B cell (primary cell): Measurements from ENCODE around the gene RALGAPA2. TPM values are rescaled to one million over a fixed set of nuclear protein-coding genes. Genes with fewer than 3 reads are reported as not detected.

Source experiments
- ATAC-seq: fragments of 200-7000 bp; cut with Tn5 transposase; one replicate; pipeline ENCODE4 v1.10.0; 2021; ENCODE audit warnings: low read depth, mild to moderate bottlenecking, moderate number of reproducible peaks, moderate library complexity
- CTCF ChIA-PET: fragments of 350-600 bp; sonication (Branson Sonifier 250); formaldehyde crosslinking; loops from one replicate; lab custom pipeline; 2021; ENCODE audit warnings: antibody characterized with exemption, inconsistent platforms; lab: Charles Lee
- POLR2A ChIA-PET: fragments of 350-600 bp; sonication (Branson Sonifier 250); formaldehyde crosslinking; loops from one replicate; lab custom pipeline; 2021; ENCODE audit warnings: antibody characterized with exemption; lab: Charles Lee
- DNase-seq: peaks from one replicate; pipeline ENCODE4 v3.0.0; 2013
- H2AFZ ChIP-seq: 2 replicates; pipeline ENCODE4 v1.6.1; 2012; ENCODE audit warnings: mild to moderate bottlenecking, low read depth, low read length; ENCODE audit not compliant: insufficient read depth, poor library complexity, severe bottlenecking
- H3K27ac ChIP-seq, 2 donors: 1 replicate in 1 of 2; 2 replicates in 1 of 2; pipeline ENCODE4 v1.5.1; 2012 to 2013; ENCODE audit warnings: low read length in 2 of 2, mild to moderate bottlenecking in 2 of 2, moderate library complexity in 1 of 2
- H3K27me3 ChIP-seq, 4 experiments: fragments of 200-600 bp in 1 of 4; sonication (generic) in 1 of 4; replicated peaks in 1 of 4; 1 replicate in 2 of 4; 2 replicates in 2 of 4; pipeline versions ENCODE4 v1.6.1 to v1.7.0; 2013 to 2016; ENCODE audit warnings: low read length in 3 of 4, mild to moderate bottlenecking in 2 of 4, mixed read lengths in 1 of 4, moderate library complexity in 1 of 4; ENCODE audit not compliant: insufficient read depth in 4 of 4, control insufficient read depth in 3 of 4; ENCODE audit errors: control extremely low read depth in 1 of 4
- H3K36me3 ChIP-seq, 2 experiments: replicated peaks in 1 of 2; 1 replicate in 1 of 2; 2 replicates in 1 of 2; pipeline versions ENCODE4 v1.6.1 to v1.7.1; 2013; ENCODE audit warnings: low read length in 1 of 2; ENCODE audit not compliant: insufficient read depth in 2 of 2, control insufficient read depth in 1 of 2; ENCODE audit errors: control extremely low read depth in 1 of 2, extremely low read depth in 1 of 2
- H3K4me1 ChIP-seq, 2 donors: fragments of 200-600 bp in 1 of 2; sonication (generic) in 1 of 2; 1 replicate in 1 of 2; 2 replicates in 1 of 2; pipeline versions ENCODE4 v1.5.1 to v1.6.1; 2013 to 2017; ENCODE audit warnings: low read length in 2 of 2; ENCODE audit not compliant: control insufficient read depth in 2 of 2, insufficient read depth in 2 of 2
- H3K4me2 ChIP-seq: replicated peaks from 2 replicates; pipeline ENCODE3; 2012; ENCODE audit warnings: mild to moderate bottlenecking, low read depth, low read length; ENCODE audit not compliant: poor library complexity, severe bottlenecking
- H3K4me3 ChIP-seq, 5 experiments: fragments of 200-600 bp in 1 of 5; sonication (generic) in 1 of 5; 1 replicate in 3 of 5; 2 replicates in 2 of 5; pipeline versions ENCODE4 v1.5.1 to v1.7.0; 2011 to 2016; ENCODE audit warnings: low read length in 4 of 5, mild to moderate bottlenecking in 4 of 5, low read depth in 2 of 5, control low read depth in 1 of 5, moderate library complexity in 1 of 5; ENCODE audit not compliant: insufficient read depth in 1 of 5; ENCODE audit errors: control extremely low read depth in 1 of 5, extremely low read depth in 1 of 5
- H3K79me2 ChIP-seq: fragments of 200-600 bp; sonication (generic); one replicate; pipeline ENCODE4 v1.6.0; 2016; ENCODE audit warnings: low read length; ENCODE audit not compliant: control insufficient read depth, insufficient read depth
- H3K9ac ChIP-seq: fragments of 200-600 bp; sonication (generic); 2 replicates; pipeline ENCODE4 v1.6.1; 2017; ENCODE audit warnings: mild to moderate bottlenecking, low read length, moderate library complexity
- H3K9me3 ChIP-seq, 3 donors: one replicate each; pipeline versions ENCODE4 v1.6.1 to v1.7.1; 2013; ENCODE audit warnings: low read length in 2 of 3; ENCODE audit not compliant: control insufficient read depth in 2 of 3, insufficient read depth in 1 of 3; ENCODE audit errors: control extremely low read depth in 1 of 3
- H4K20me1 ChIP-seq: 2 replicates; pipeline ENCODE4 v1.6.0; 2012; ENCODE audit warnings: mild to moderate bottlenecking, low read length; ENCODE audit not compliant: insufficient read depth, control insufficient read depth, poor library complexity, severe bottlenecking
- H3K27ac Mint-ChIP-seq: one replicate; pipeline ENCODE4 v1.8.0; 2021; ENCODE audit warnings: mixed read lengths
- H3K27me3 Mint-ChIP-seq: one replicate; pipeline ENCODE4 v1.8.0; 2021; ENCODE audit warnings: mixed read lengths
- H3K4me1 Mint-ChIP-seq: one replicate; pipeline ENCODE4 v1.8.0; 2021; ENCODE audit warnings: mixed read lengths
- H3K4me3 Mint-ChIP-seq: one replicate; pipeline ENCODE4 v1.8.0; 2021; ENCODE audit warnings: mixed read lengths
- H3K9me3 Mint-ChIP-seq: one replicate; pipeline ENCODE4 v1.8.0; 2022; ENCODE audit warnings: mixed read lengths; ENCODE audit not compliant: insufficient read depth
- EZH2 ChIP-seq: IDR thresholded peaks from 2 replicates; pipeline ENCODE4 v1.6.1; 2012; ENCODE audit warnings: borderline replicate concordance, low read depth, mild to moderate bottlenecking, moderate library complexity, low read length; ENCODE audit not compliant: insufficient read depth, poor library complexity, severe bottlenecking
- WGBS: methylation state at CpG from one replicate; pipeline ENCODE4 v1.1.5; 2013; ENCODE audit warnings: missing lambda C conversion rate; ENCODE audit not compliant: insufficient coverage; 5-methylcytosine and 5-hydroxymethylcytosine counted together
- intact Hi-C: fragments of 100-400 bp; cut with micrococcal nuclease; formaldehyde crosslinking; loops from one replicate; pipeline ENCODE4 v1.10.0; 2022
- polyA plus RNA-seq: library from polyadenylated mRNA; depleted of rRNA; stranded (reverse); fragments of >200 nt; gene quantifications from 2 replicates; pipeline ENCODE4 v1.2.3, GENCODE V29; 2012
- total RNA-seq, 2 donors: library from RNA; stranded (reverse); fragments of 120-200 nt in 1 of 2; gene quantifications; 1 replicate in 1 of 2; 2 replicates in 1 of 2; pipeline versions ENCODE4 v1.2.3 to v1.2.4, GENCODE V29; 2013 to 2022
- TF ChIP-seq, protein P1 (sequence below): fragments of 200-600 bp; IDR thresholded peaks from one replicate; pipeline ENCODE4 v1.8.0; 2022; ENCODE audit warnings: antibody characterized with exemption, mild to moderate bottlenecking

RALGAPA2 gene
- total and polyA plus RNA-seq, 2 donors (not counting 1 experiment from before 2014, with no cell fraction given) = 6.4 to 33.1 TPM

DNA sequence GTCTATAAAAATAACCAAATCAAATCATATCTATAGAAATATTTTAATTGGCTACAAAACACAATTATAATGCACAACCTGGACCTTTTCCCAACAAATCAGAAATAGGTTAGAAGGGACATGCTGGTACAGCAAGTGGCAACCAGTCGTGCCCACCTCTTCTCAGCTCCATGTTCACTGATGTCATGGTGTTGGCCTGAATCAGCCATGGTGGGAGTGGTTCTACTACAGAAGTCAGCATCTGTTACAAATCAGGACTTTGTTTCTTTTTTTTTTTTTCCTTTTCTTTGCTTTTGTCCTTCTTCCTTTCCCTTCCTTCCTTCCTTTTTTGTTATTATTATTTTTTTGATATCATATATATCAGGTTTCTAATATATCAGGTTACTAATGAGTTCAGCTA lies 91.2 kb downstream of the RALGAPA2 start:
- no peak overlapping the region for H3K4me2 ChIP-seq
- H3K4me3 ChIP-seq = no peak overlapping the region
- no peak overlapping the region for H3K9ac ChIP-seq
- no peaks in the 10 kb centered on the region for H3K79me2 ChIP-seq
- DNase-seq (no peak), ATAC-seq (no peak)
- H3K4me1 Mint-ChIP-seq = no peaks in the 10 kb centered on the region
- no peaks in the 10 kb centered on the region for H4K20me1 ChIP-seq
- H3K27ac Mint-ChIP-seq = no peak overlapping the region
- TF ChIP-seq, protein P1, sequence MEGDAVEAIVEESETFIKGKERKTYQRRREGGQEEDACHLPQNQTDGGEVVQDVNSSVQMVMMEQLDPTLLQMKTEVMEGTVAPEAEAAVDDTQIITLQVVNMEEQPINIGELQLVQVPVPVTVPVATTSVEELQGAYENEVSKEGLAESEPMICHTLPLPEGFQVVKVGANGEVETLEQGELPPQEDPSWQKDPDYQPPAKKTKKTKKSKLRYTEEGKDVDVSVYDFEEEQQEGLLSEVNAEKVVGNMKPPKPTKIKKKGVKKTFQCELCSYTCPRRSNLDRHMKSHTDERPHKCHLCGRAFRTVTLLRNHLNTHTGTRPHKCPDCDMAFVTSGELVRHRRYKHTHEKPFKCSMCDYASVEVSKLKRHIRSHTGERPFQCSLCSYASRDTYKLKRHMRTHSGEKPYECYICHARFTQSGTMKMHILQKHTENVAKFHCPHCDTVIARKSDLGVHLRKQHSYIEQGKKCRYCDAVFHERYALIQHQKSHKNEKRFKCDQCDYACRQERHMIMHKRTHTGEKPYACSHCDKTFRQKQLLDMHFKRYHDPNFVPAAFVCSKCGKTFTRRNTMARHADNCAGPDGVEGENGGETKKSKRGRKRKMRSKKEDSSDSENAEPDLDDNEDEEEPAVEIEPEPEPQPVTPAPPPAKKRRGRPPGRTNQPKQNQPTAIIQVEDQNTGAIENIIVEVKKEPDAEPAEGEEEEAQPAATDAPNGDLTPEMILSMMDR = no peak
- no peak overlapping the region for H3K27ac ChIP-seq
- H3K9me3 Mint-ChIP-seq = no peaks in the 10 kb centered on the region
- intact Hi-C loops = no loop called here
- no peak overlapping the region for H3K4me3 Mint-ChIP-seq
- 86% methylated on average over 1 of the region's 1 CpG for WGBS
- H3K27me3 Mint-ChIP-seq = no peaks in the 10 kb centered on the region
- ChIA-PET CTCF (no interaction called here), POLR2A (no interaction called here)
- H2AFZ ChIP-seq = no peak overlapping the region
- H3K4me1 ChIP-seq = no peaks in the 10 kb centered on the region
- H3K9me3 ChIP-seq = no peaks in the 10 kb centered on the region
- no peaks in the 10 kb centered on the region for H3K27me3 ChIP-seq
- H3K36me3 ChIP-seq = peaks cover 11 to 16% of the 10 kb centered on the region in 2 experiments

- TF ChIP-seq EZH2 = no peak
- TF ChIP-seq, protein P1 = no peak
- Histone ChIP-seq H3K27me3 (no peaks in the 10 kb centered on the region), H3K4me1 (no peaks in the 10 kb centered on the region), H3K9ac (no peak overlapping the region), H2AFZ (no peak overlapping the region), H3K79me2 (no peaks in the 10 kb centered on the region), H3K36me3 (peaks cover 3 to 15% of the 10 kb centered on the region in 2 experiments), H3K4me2 (no peak overlapping the region), H3K4me3 (no peak overlapping the region), H4K20me1 (no peaks in the 10 kb centered on the region), H3K27ac (no peak overlapping the region), H3K9me3 (no peaks in the 10 kb centered on the region)
- DNase-seq = no peak
- WGBS = 95% methylated on average over 2 of the region's 3 CpGs
- H3K27me3 Mint-ChIP-seq = no peaks in the 10 kb centered on the region
- H3K4me1 Mint-ChIP-seq = no peaks in the 10 kb centered on the region
- H3K27ac Mint-ChIP-seq = no peak overlapping the region
- intact Hi-C loops = no loop called here
- no peak for ATAC-seq
- POLR2A ChIA-PET = no interaction called here
- CTCF ChIA-PET = interaction anchor here (1.1 kb wide), 1 partner anchor 10 kb away, joined by 3 read pairs; no protein-coding TSS in a partner anchor
- no peaks in the 10 kb centered on the region for H3K9me3 Mint-ChIP-seq
- H3K4me3 Mint-ChIP-seq = no peak overlapping the region
Measured at GRCh38 chr20:20614391-20614790, 98.1 kb downstream of the RALGAPA2 start.
